Measurements from ENCODE around the gene SRL. TPM values are rescaled to one million over a fixed set of nuclear protein-coding genes. Genes with fewer than 3 reads are reported as not detected.

Gene SRL
- total RNA-seq: not detected in 2 replicates

DNA sequence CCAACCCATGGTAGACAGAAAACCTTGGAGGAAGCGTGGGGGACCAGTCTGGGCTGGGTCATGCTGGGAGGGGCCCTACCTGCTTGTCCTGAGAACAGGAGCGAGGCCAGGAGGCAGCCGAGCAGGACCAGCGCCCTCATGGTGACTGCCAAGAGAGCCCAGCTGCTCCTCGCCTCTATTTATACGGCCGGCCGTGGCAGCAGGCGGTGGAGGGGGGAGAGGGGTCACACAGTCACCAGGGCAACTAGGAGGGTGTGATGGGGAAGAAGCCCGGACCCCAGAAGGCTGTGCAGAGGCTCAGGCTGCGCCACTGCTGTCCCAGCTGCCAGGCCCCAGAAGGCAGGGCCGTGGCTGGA, at the start of gene SRL:
TSS of gene SRL (minus strand) at position 153 of the 356 bp plus-strand sequence. CDS start at position 140, 13 bp downstream.

Other genes starting within 250 kb of the SRL start
- gene ADCY9, start 125.6 kb downstream of the SRL start, total RNA-seq: 18.0 and 19.5 TPM in 2 replicates
- 6.4 and 9.6 TPM in 2 replicates for gene TFAP4, start 30.9 kb upstream of the SRL start, total RNA-seq
- 8.0 and 9.4 TPM in 2 replicates for gene GLIS2, start 74.0 kb upstream of the SRL start, total RNA-seq
- gene PAM16, start 109.2 kb upstream of the SRL start, total RNA-seq: 24.1 and 24.2 TPM in 2 replicates
- 96.0 and 96.3 TPM in 2 replicates for gene VASN, start 129.8 kb upstream of the SRL start, total RNA-seq
- gene CORO7, start 174.5 kb upstream of the SRL start, total RNA-seq: 9.2 and 10.0 TPM in 2 replicates
- 24.5 and 30.7 TPM in 2 replicates for gene DNAJA3, start 183.8 kb upstream of the SRL start, total RNA-seq
- 33.8 and 35.6 TPM in 2 replicates for gene NMRAL1, start 232.5 kb upstream of the SRL start, total RNA-seq
- 31.5 and 39.6 TPM in 2 replicates for gene HMOX2, start 234.3 kb upstream of the SRL start, total RNA-seq

All from cardiac ventricle fibroblast (primary cell).